Midbrain (tissue), 1 donor: Measurements from ENCODE around the gene PTBP1.

ENCODE experiments used
- DNase-seq: peaks from one replicate; lab custom pipeline; 2025; lab: John Stamatoyannopoulos, UW

PTBP1 gene

GRCh38 chr19:772730-773436 lies 24.4 kb upstream of the PTBP1 start:
- no peak for DNase-seq

GRCh38 chr19:776549-776948 lies 20.7 kb upstream of the PTBP1 start:
- no peak for DNase-seq

GRCh38 chr19:778910-779653 lies 18.2 kb upstream of the PTBP1 start:
- DNase-seq = no peak

- no peak for DNase-seq
Observed at GRCh38 chr19:780935-781334, 16.3 kb upstream of the PTBP1 start.

- no peak for DNase-seq
Observed at GRCh38 chr19:781800-782184, 15.5 kb upstream of the PTBP1 start.

- DNase-seq = no peak
Observed at GRCh38 chr19:782185-782877, 14.9 kb upstream of the PTBP1 start.

GRCh38 chr19:782878-783668 lies 14.2 kb upstream of the PTBP1 start:
- no peak for DNase-seq

- no peak for DNase-seq
Observed at GRCh38 chr19:784541-784940, 12.7 kb upstream of the PTBP1 start.

GRCh38 chr19:787536-787935 lies 9.7 kb upstream of the PTBP1 start:
- no peak for DNase-seq

- DNase-seq = no peak
Observed at GRCh38 chr19:788686-788982, 8.6 kb upstream of the PTBP1 start.

GRCh38 chr19:788983-789700 lies 8.1 kb upstream of the PTBP1 start:
- no peak for DNase-seq

GRCh38 chr19:789701-790060 lies 7.6 kb upstream of the PTBP1 start:
- no peak for DNase-seq

- DNase-seq = no peak
Observed at GRCh38 chr19:791007-791566, 6.2 kb upstream of the PTBP1 start.

- no peak for DNase-seq
Observed at GRCh38 chr19:791567-792305, 5.5 kb upstream of the PTBP1 start.

GRCh38 chr19:792306-792885 lies 4.9 kb upstream of the PTBP1 start:
- DNase-seq = no peak

- DNase-seq = no peak
Observed at GRCh38 chr19:793806-794205, 3.4 kb upstream of the PTBP1 start.

- peak; percentile 30 for DNase-seq
Observed at GRCh38 chr19:795073-795611, 2.1 kb upstream of the PTBP1 start.

GRCh38 chr19:795691-796581 lies 1.3 kb upstream of the PTBP1 start:
- no peak for DNase-seq
